Endothelial cell of umbilical vein (primary cell): ENCODE results near the gene VMP1. TPM values are rescaled to one million over a fixed set of nuclear protein-coding genes. Genes with fewer than 3 reads are reported as not detected.

Experiments used
- BruUV-seq: library from RNA; stranded (reverse); fragments of 400-500 nt; replicated peaks from 2 replicates; lab custom pipeline; 2021; lab: Mats Ljungman, UMichigan
- CTCF ChIA-PET: fragments of 300-600, 350-600 bp; sonication (Branson Sonifier 250); formaldehyde crosslinking; loops from one replicate; lab custom pipeline; 2021; ENCODE audit warnings: antibody characterized with exemption, inconsistent platforms; lab: Charles Lee
- POLR2A ChIA-PET: fragments of 300-600, 350-600 bp; sonication (Branson Sonifier 250); formaldehyde crosslinking; loops from one replicate; lab custom pipeline; 2021; ENCODE audit warnings: antibody characterized with exemption, inconsistent platforms; lab: Charles Lee
- DNase-seq: peaks from one replicate; pipeline ENCODE4 v3.0.0-alpha.2; 2011; ENCODE audit warnings: low read depth, low spot score
- FAIRE-seq: peaks from 2 replicates; lab custom pipeline; 2011; peaks lifted over from hg19 to GRCh38; lab: Jason Lieb, UNC
- H2AFZ ChIP-seq: 2 replicates; pipeline ENCODE4 v1.6.0; 2012; ENCODE audit warnings: low read depth, low read length, control low read depth, inconsistent platforms
- H3K27ac ChIP-seq: 2 replicates; pipeline ENCODE4 v1.5.1; 2011; ENCODE audit warnings: low read depth, mild to moderate bottlenecking, control low read depth, low read length, moderate library complexity; ENCODE audit not compliant: insufficient read depth
- H3K27me3 ChIP-seq, 2 experiments: 2 replicates each; pipeline versions ENCODE4 v1.6.0 to v1.6.1; 2011; ENCODE audit warnings: low read length in 2 of 2, mixed read lengths in 1 of 2; ENCODE audit not compliant: control insufficient read depth in 2 of 2, insufficient read depth in 2 of 2
- H3K36me3 ChIP-seq, 2 experiments: 2 replicates in 1 of 2; 3 replicates in 1 of 2; pipeline ENCODE4 v1.5.1; 2011; ENCODE audit warnings: low read length in 2 of 2, mild to moderate bottlenecking in 1 of 2, moderate library complexity in 1 of 2; ENCODE audit not compliant: control insufficient read depth in 2 of 2, insufficient read depth in 2 of 2; ENCODE audit errors: extremely low read depth in 1 of 2
- H3K4me1 ChIP-seq: 3 replicates; pipeline ENCODE4 v1.5.1; 2011; ENCODE audit warnings: mild to moderate bottlenecking, low read length; ENCODE audit not compliant: control insufficient read depth, insufficient read depth; ENCODE audit errors: extremely low read depth
- H3K4me2 ChIP-seq: 2 replicates; pipeline ENCODE4 v1.6.1; 2011; ENCODE audit warnings: low read length, control low read depth, mixed read lengths; ENCODE audit not compliant: insufficient read depth
- H3K4me3 ChIP-seq, 3 experiments: fragments of 200-600 bp in 1 of 3; sonication (generic), shearing (Covaris generic) in 1 of 3; replicated peaks in 1 of 3; 2 replicates each; pipeline ENCODE4 v1.5.1; 2011 to 2016; ENCODE audit warnings: control low read depth in 3 of 3, low read length in 3 of 3, mild to moderate bottlenecking in 2 of 3, inconsistent platforms in 1 of 3, low read depth in 1 of 3, moderate library complexity in 1 of 3; ENCODE audit not compliant: insufficient read depth in 1 of 3
- H3K79me2 ChIP-seq: 2 replicates; pipeline ENCODE4 v1.6.0; 2012; ENCODE audit warnings: low read length, inconsistent platforms; ENCODE audit not compliant: control insufficient read depth, insufficient read depth
- H3K9ac ChIP-seq: replicated peaks from 2 replicates; pipeline ENCODE3; 2011; ENCODE audit warnings: low read length, control low read depth; ENCODE audit not compliant: insufficient read depth; ENCODE audit errors: extremely low read depth
- H3K9me1 ChIP-seq: replicated peaks from 3 replicates; pipeline ENCODE4 v1.6.0; 2011; ENCODE audit warnings: mild to moderate bottlenecking, low read length; ENCODE audit not compliant: control insufficient read depth, insufficient read depth; ENCODE audit errors: extremely low read depth
- H3K9me3 ChIP-seq: replicated peaks from 2 replicates; pipeline ENCODE4 v1.5.1; 2012; ENCODE audit warnings: low read length, inconsistent platforms; ENCODE audit not compliant: control insufficient read depth, insufficient read depth
- H4K20me1 ChIP-seq: replicated peaks from 2 replicates; pipeline ENCODE3; 2011; ENCODE audit warnings: mild to moderate bottlenecking, low read length; ENCODE audit not compliant: control insufficient read depth, insufficient read depth; ENCODE audit errors: extremely low read depth
- EZH2 ChIP-seq: IDR thresholded peaks from 2 replicates; pipeline ENCODE4 v1.6.1; 2012; ENCODE audit warnings: borderline replicate concordance, low read depth, mild to moderate bottlenecking, moderate library complexity, low read length, inconsistent platforms; ENCODE audit not compliant: severe bottlenecking
- FOS ChIP-seq: IDR thresholded peaks from 2 replicates; pipeline ENCODE4 v1.6.1; 2011; ENCODE audit warnings: mild to moderate bottlenecking, low read length, moderate library complexity, borderline replicate concordance; ENCODE audit not compliant: insufficient read depth
- GATA2 ChIP-seq: IDR thresholded peaks from 2 replicates; pipeline ENCODE4 v1.7.0; 2011; ENCODE audit warnings: low read depth, mild to moderate bottlenecking, moderate library complexity, mixed read lengths, low read length; ENCODE audit not compliant: insufficient read length, insufficient read depth
- JUN ChIP-seq: IDR thresholded peaks from 2 replicates; pipeline ENCODE4 v1.6.1; 2011; ENCODE audit warnings: borderline replicate concordance, low read depth; ENCODE audit not compliant: insufficient read length, insufficient read depth
- MYC ChIP-seq: IDR thresholded peaks from one replicate; pipeline ENCODE4 v1.6.1; 2011; ENCODE audit warnings: mild to moderate bottlenecking, low read depth, low read length
- POLR2A ChIP-seq: IDR thresholded peaks from 2 replicates; pipeline ENCODE4 v1.6.1; 2012; ENCODE audit warnings: low read depth, mild to moderate bottlenecking, control low read depth, low read length
- POLR2AphosphoS5 ChIP-seq: IDR thresholded peaks from 2 replicates; pipeline ENCODE4 v1.6.1; 2012; ENCODE audit warnings: low read depth, mild to moderate bottlenecking, control low read depth, low read length, moderate library complexity; ENCODE audit not compliant: insufficient read depth
- dilution Hi-C: fragments of 300-500 bp; cut with MboI; formaldehyde crosslinking; loops from one replicate; pipeline ENCODE4 v1.15.0; 2019; ENCODE audit warnings: low sequenced_read_pairs; ENCODE audit not compliant: extremely low pct_ligation_motif_present
- intact Hi-C: fragments of 100-400 bp; cut with micrococcal nuclease; formaldehyde crosslinking; loops from one replicate; pipeline ENCODE4 v1.10.0; 2022
- polyA plus RNA-seq, 4 experiments: library from polyadenylated mRNA; depleted of rRNA in 3 of 4; stranded (reverse) in 3 of 4; unstranded in 1 of 4; fragments of >200 nt; gene quantifications; 2 replicates each; pipeline versions ENCODE4 v1.2.1 to v1.2.3, GENCODE V29; 2011 to 2012; ENCODE audit warnings: missing spikeins in 1 of 4
- total RNA-seq: library from RNA; stranded (reverse); gene quantifications from 2 replicates; pipeline ENCODE4 v1.2.3, GENCODE V29; 2021
- TF ChIP-seq, protein P1 (sequence below): IDR thresholded peaks from 2 replicates; pipeline ENCODE4 v1.6.1; 2011; ENCODE audit not compliant: insufficient read depth, insufficient read length
- TF ChIP-seq, protein P2 (sequence below), 2 donors: IDR thresholded peaks; 1 replicate in 1 of 2; 2 replicates in 1 of 2; pipeline ENCODE4 v1.5.1; 2011; ENCODE audit warnings: low read length in 2 of 2, mild to moderate bottlenecking in 2 of 2, moderate library complexity in 2 of 2, control low read depth in 1 of 2, inconsistent platforms in 1 of 2, low read depth in 1 of 2; ENCODE audit not compliant: insufficient read depth in 1 of 2; ENCODE audit errors: extremely low read depth in 1 of 2

VMP1 gene
- total and polyA plus RNA-seq, 2 donors (not counting 3 experiments of a cell fraction or from before 2014, with no cell fraction given): 138 to 270 TPM

DNA sequence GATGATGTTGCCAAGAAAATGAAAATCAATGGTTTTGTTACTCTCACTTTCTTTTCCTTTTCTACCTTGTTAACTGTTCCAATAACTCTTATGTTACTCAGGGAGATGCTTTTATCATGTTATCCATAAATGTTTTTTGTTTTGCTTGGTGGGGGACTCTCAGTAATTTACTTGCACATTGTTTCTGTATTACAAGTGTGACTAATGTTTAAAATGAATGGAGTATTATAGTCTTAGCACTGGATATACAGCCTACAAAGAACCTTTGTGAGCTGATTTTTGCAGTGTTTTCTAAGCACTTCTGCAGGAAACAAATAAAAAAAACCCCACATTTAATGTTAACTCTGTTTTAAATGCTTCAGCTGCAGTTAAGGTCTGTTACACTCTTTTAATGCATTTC is 12.1 kb downstream of the VMP1 start:
- peaks cover 8% of the 10 kb centered on the region for H4K20me1 ChIP-seq

More for the DNA sequence above, 12.1 kb downstream of the VMP1 start:
- H3K4me2 ChIP-seq: no peak overlapping the region
- H3K4me1 ChIP-seq: peaks cover 6% of the 10 kb centered on the region
- no peaks in the 10 kb centered on the region for H3K9me3 ChIP-seq
- H3K9ac ChIP-seq: no peak overlapping the region
- dilution Hi-C loops: no loop called here
- no peaks in the 10 kb centered on the region for H3K36me3 ChIP-seq
- no peak overlapping the region for H2AFZ ChIP-seq
- no TSS peak for BruUV-seq
- H3K27me3 ChIP-seq: no peaks in the 10 kb centered on the region
- no peaks in the 10 kb centered on the region for H3K9me1 ChIP-seq
- no peak overlapping the region for H3K27ac ChIP-seq
- ChIA-PET POLR2A (no interaction called here), CTCF (interaction anchor here (0.6 kb wide), 1 partner anchor 26 kb away, joined by 3 read pairs; no protein-coding TSS in a partner anchor)
- peak; percentile 40 for FAIRE-seq
- peaks cover 83% of the 10 kb centered on the region for H3K79me2 ChIP-seq
- no peak overlapping the region for H3K4me3 ChIP-seq
- TF ChIP-seq GATA2 (no peak), EZH2 (no peak), POLR2A (no peak), FOS (no peak), MYC (no peak), JUN (no peak), POLR2AphosphoS5 (no peak)
- TF ChIP-seq, protein P1, sequence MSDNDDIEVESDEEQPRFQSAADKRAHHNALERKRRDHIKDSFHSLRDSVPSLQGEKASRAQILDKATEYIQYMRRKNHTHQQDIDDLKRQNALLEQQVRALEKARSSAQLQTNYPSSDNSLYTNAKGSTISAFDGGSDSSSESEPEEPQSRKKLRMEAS: no peak
- TF ChIP-seq, protein P2, sequence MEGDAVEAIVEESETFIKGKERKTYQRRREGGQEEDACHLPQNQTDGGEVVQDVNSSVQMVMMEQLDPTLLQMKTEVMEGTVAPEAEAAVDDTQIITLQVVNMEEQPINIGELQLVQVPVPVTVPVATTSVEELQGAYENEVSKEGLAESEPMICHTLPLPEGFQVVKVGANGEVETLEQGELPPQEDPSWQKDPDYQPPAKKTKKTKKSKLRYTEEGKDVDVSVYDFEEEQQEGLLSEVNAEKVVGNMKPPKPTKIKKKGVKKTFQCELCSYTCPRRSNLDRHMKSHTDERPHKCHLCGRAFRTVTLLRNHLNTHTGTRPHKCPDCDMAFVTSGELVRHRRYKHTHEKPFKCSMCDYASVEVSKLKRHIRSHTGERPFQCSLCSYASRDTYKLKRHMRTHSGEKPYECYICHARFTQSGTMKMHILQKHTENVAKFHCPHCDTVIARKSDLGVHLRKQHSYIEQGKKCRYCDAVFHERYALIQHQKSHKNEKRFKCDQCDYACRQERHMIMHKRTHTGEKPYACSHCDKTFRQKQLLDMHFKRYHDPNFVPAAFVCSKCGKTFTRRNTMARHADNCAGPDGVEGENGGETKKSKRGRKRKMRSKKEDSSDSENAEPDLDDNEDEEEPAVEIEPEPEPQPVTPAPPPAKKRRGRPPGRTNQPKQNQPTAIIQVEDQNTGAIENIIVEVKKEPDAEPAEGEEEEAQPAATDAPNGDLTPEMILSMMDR (IDR thresholded peaks at IDR 0.05; ENCODE audit: extremely low read depth in 1 of 2, insufficient read depth in 1 of 2, low read depth in 1 of 2, low read length in 2 of 2): no peak
- DNase-seq: no peak
- intact Hi-C loops: no loop called here
